SK-N-MC (cell line): ENCODE results near the gene DAB2.
"Not testable (repeated sequence)": the region's sequence is repeated elsewhere in the genome, so short reads cannot be mapped to it uniquely, and the experiment has no call there.

ENCODE experiments used
- EZH2 ChIP-seq: fragments of 200-600 bp; sonication (generic); IDR thresholded peaks from one replicate; pipeline ENCODE4 v1.6.1; 2017; ENCODE audit warnings: antibody characterized with exemption
- FOXP2 ChIP-seq: optimal IDR thresholded peaks from 2 replicates; pipeline ENCODE3; 2011; ENCODE audit warnings: mild to moderate bottlenecking, moderate library complexity; ENCODE audit not compliant: insufficient read depth; ENCODE audit errors: extremely low read length, control extremely low read depth
- POLR2AphosphoS5 ChIP-seq: IDR thresholded peaks from 2 replicates; pipeline ENCODE4 v1.6.1; 2012; ENCODE audit warnings: mild to moderate bottlenecking, low read depth, low read length, borderline replicate concordance

- TF ChIP-seq EZH2, FOXP2, POLR2AphosphoS5: not testable (repeated sequence)
Observed at GRCh38 chr5:39334296-39334695, 90.5 kb downstream of the DAB2 start.
